Measurements from ENCODE around the gene SLC22A23. TPM values are rescaled to one million over a fixed set of nuclear protein-coding genes. Genes with fewer than 3 reads are reported as not detected.

SLC22A23 gene
- total RNA-seq, 2 donors from 2014 or later: 11.1 to 13.3 TPM

DNA sequence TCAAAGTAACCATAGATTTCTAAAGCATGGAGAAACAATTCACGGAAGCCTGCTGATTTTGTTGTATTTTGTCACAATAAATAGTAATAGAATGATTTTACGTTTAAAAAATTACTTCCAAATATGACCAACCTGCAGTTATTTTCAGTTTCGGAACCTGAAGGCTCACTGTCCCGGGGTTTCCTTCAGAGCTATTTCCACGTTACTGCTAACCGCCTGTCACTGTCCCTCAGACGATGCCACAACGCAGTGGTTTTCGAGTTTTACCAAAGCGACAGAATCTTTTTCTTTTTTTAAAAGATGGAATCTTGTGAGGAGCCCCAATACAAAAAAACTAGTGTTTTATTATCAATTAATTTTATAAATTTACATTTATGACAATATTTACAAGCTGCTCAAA lies 157.6 kb downstream of the SLC22A23 start:
- Mint-ChIP-seq H3K4me3 (no peak overlapping the region), H3K27ac (no peak overlapping the region), H3K36me3 (ENCODE audit: low read depth) (no peaks in the 10 kb centered on the region), H3K4me1 (peaks cover 10% of the 10 kb centered on the region), H3K9me3 (peaks cover 6% of the 10 kb centered on the region), H3K27me3 (ENCODE audit: insufficient read depth) (no peaks in the 10 kb centered on the region)
- WGBS, 2 experiments (ENCODE audit: insufficient coverage in 1 of 2, insufficient read length in 1 of 2): 92 to 94% methylated on average over 4 to 9 of the region's 10 CpGs
- no peak for TF ChIP-seq CTCF (conservative IDR thresholded peaks at IDR 0.05)
- H3K4me3 ChIP-seq (ENCODE audit: low read length): no peak overlapping the region
- no peak overlapping the region for H3K27ac ChIP-seq (ENCODE audit: low read depth, low read length)
- no peaks in the 10 kb centered on the region for H3K27me3 ChIP-seq (ENCODE audit: control insufficient read depth, insufficient read depth, low read length, poor library complexity, severe bottlenecking)
- H3K4me1 ChIP-seq (ENCODE audit: control insufficient read depth, insufficient read depth, low read length): no peaks in the 10 kb centered on the region
- H3K9ac ChIP-seq (ENCODE audit: extremely low read depth, low read length, poor library complexity, severe bottlenecking): no peak overlapping the region
- no peaks in the 10 kb centered on the region for H3K9me3 ChIP-seq (ENCODE audit: control insufficient read depth, low read length)
- peak; percentile 22 for DNase-seq
- no peaks in the 10 kb centered on the region for H3K36me3 ChIP-seq (ENCODE audit: control insufficient read depth, insufficient read depth, low read length)

DNA sequence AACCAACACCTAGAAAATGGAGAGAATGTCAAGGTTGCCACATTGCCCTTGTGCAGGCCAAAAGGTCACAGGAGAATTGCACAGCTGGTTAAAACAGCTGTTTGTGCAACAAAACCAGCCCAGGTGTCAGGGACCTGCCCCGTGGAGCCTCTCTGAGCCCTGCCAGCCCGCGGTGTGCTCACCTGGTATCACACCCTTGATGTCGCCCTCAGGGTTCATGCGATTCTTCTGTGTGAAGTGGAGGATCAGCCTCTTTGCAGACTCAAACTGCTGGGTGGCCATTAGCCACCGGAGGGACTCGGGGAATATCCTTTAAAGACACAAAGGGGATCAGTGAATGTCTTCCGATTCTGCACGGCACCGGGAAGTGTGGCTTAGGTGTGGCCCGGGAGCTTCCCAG lies 158.9 kb downstream of the SLC22A23 start:
- H3K4me3 Mint-ChIP-seq: no peak overlapping the region
- TF ChIP-seq CTCF (conservative IDR thresholded peaks at IDR 0.05): peak; percentile 41
- 92 to 95% methylated on average over 10 to 11 of the region's 11 CpGs for WGBS, 2 experiments (ENCODE audit: insufficient coverage in 1 of 2, insufficient read length in 1 of 2)
- peaks cover 10% of the 10 kb centered on the region for H3K4me1 Mint-ChIP-seq
- Histone ChIP-seq H3K9me3 (ENCODE audit: control insufficient read depth, low read length) (no peaks in the 10 kb centered on the region), H3K27ac (ENCODE audit: low read depth, low read length) (no peak overlapping the region), H3K27me3 (ENCODE audit: control insufficient read depth, insufficient read depth, low read length, poor library complexity, severe bottlenecking) (no peaks in the 10 kb centered on the region), H3K9ac (ENCODE audit: extremely low read depth, low read length, poor library complexity, severe bottlenecking) (no peak overlapping the region), H3K36me3 (ENCODE audit: control insufficient read depth, insufficient read depth, low read length) (no peaks in the 10 kb centered on the region), H3K4me3 (ENCODE audit: low read length) (no peak overlapping the region), H3K4me1 (ENCODE audit: control insufficient read depth, insufficient read depth, low read length) (no peaks in the 10 kb centered on the region)
- no peak overlapping the region for H3K27ac Mint-ChIP-seq
- peaks cover 6% of the 10 kb centered on the region for H3K9me3 Mint-ChIP-seq
- peak; percentile 50 for DNase-seq
- H3K27me3 Mint-ChIP-seq (ENCODE audit: insufficient read depth): no peaks in the 10 kb centered on the region
- no peaks in the 10 kb centered on the region for H3K36me3 Mint-ChIP-seq (ENCODE audit: low read depth)

GRCh38 chr6:3297006-3297405 lies 159.8 kb downstream of the SLC22A23 start:
- WGBS, 2 experiments (ENCODE audit: insufficient coverage in 1 of 2, insufficient read length in 1 of 2): 92 to 97% methylated on average over 8 to 9 of the region's 9 CpGs
- Histone ChIP-seq H3K4me1 (ENCODE audit: control insufficient read depth, insufficient read depth, low read length) (no peaks in the 10 kb centered on the region), H3K27me3 (ENCODE audit: control insufficient read depth, insufficient read depth, low read length, poor library complexity, severe bottlenecking) (no peaks in the 10 kb centered on the region), H3K36me3 (ENCODE audit: control insufficient read depth, insufficient read depth, low read length) (no peaks in the 10 kb centered on the region), H3K9me3 (ENCODE audit: control insufficient read depth, low read length) (no peaks in the 10 kb centered on the region), H3K27ac (ENCODE audit: low read depth, low read length) (peak overlapping the region; percentile 47), H3K4me3 (ENCODE audit: low read length) (no peak overlapping the region), H3K9ac (ENCODE audit: extremely low read depth, low read length, poor library complexity, severe bottlenecking) (no peak overlapping the region)
- DNase-seq: peak; percentile 22
- Mint-ChIP-seq H3K4me3 (no peak overlapping the region), H3K36me3 (ENCODE audit: low read depth) (no peaks in the 10 kb centered on the region), H3K4me1 (peaks cover 10% of the 10 kb centered on the region), H3K27ac (no peak overlapping the region), H3K9me3 (peaks cover 2% of the 10 kb centered on the region), H3K27me3 (ENCODE audit: insufficient read depth) (no peaks in the 10 kb centered on the region)
- no peak for TF ChIP-seq CTCF (conservative IDR thresholded peaks at IDR 0.05)
